Activated CD8-positive, alpha-beta memory T cell treated with anti-CD3 and anti-CD28 coated beads, Interleukin-2, amount 50 U/mL, for 1 hour (primary cell): ENCODE data around the gene ZNHIT1.
"Not testable (repeated sequence)": the region's sequence is repeated elsewhere in the genome, so short reads cannot be mapped to it uniquely, and the experiment has no call there.

Experiments used
- DNase-seq: peaks from one replicate; pipeline ENCODE4 v3.0.0-alpha.2; 2020; ENCODE audit errors: extremely low read depth

ZNHIT1 gene

GRCh38 chr7:101241443-101242349 lies 23.7 kb downstream of the ZNHIT1 start:
- DNase-seq, result no peak

GRCh38 chr7:101243646-101244374 lies 25.8 kb downstream of the ZNHIT1 start:
- DNase-seq, result no peak

GRCh38 chr7:101244375-101245146 lies 26.6 kb downstream of the ZNHIT1 start, which contains the start of gene FIS1:
TSS of gene FIS1 (minus strand) at chr7:101245081. CDS start at chr7:101245004, 77 bp downstream.
- DNase-seq, result peak; percentile 76

GRCh38 chr7:101245147-101245668 lies 27.2 kb downstream of the ZNHIT1 start:
- DNase-seq, result no peak

- no peak for DNase-seq
Observed at GRCh38 chr7:101248276-101248675, 30.3 kb downstream of the ZNHIT1 start.

- no peak for DNase-seq
Observed at GRCh38 chr7:101250324-101250723, 32.4 kb downstream of the ZNHIT1 start.

- peak; percentile 90 for DNase-seq
Observed at GRCh38 chr7:101251871-101252659, 34.1 kb downstream of the ZNHIT1 start.

- not testable (repeated sequence) for DNase-seq
Observed at GRCh38 chr7:101253199-101253598, 35.2 kb downstream of the ZNHIT1 start.

- DNase-seq, result no peak
Observed at GRCh38 chr7:101255796-101256195, 37.8 kb downstream of the ZNHIT1 start.

GRCh38 chr7:101258243-101258731 lies 40.3 kb downstream of the ZNHIT1 start:
- no peak for DNase-seq

- DNase-seq, result not testable (repeated sequence)
Observed at GRCh38 chr7:101264102-101264706, 46.2 kb downstream of the ZNHIT1 start.

GRCh38 chr7:101265622-101266516 lies 47.9 kb downstream of the ZNHIT1 start:
- no peak for DNase-seq

- no peak for DNase-seq
Observed at GRCh38 chr7:101269664-101270063, 51.7 kb downstream of the ZNHIT1 start.

- no peak for DNase-seq
Observed at GRCh38 chr7:101271021-101271420, 53.1 kb downstream of the ZNHIT1 start.

GRCh38 chr7:101273206-101273605 lies 55.2 kb downstream of the ZNHIT1 start:
- DNase-seq, result no peak
